Activated CD8-positive, alpha-beta memory T cell treated with anti-CD3 and anti-CD28 coated beads, Interleukin-2, amount 10 ng/mL, durations not matched to agents 7 days and 5 days (primary cell): ENCODE data around the gene RHEB. TPM values are rescaled to one million over a fixed set of nuclear protein-coding genes. Genes with fewer than 3 reads are reported as not detected.
"Not testable (repeated sequence)": the region's sequence is repeated elsewhere in the genome, so short reads cannot be mapped to it uniquely, and the experiment has no call there.

Experiments used
- ATAC-seq: fragments of 150-1000 bp; cut with Tn5 transposase; one replicate; pipeline ENCODE4 v1.10.0; 2021; ENCODE audit warnings: moderate library complexity
- CTCF ChIA-PET: fragments of 350-600 bp; sonication (Branson Sonifier 250); formaldehyde crosslinking; loops from one replicate; lab custom pipeline; 2021; ENCODE audit warnings: antibody characterized with exemption; lab: Charles Lee
- DNase-seq: peaks from one replicate; pipeline ENCODE4 v3.0.0-alpha.2; 2020
- H3K27ac Mint-ChIP-seq: one replicate; pipeline ENCODE4 v1.8.0; 2021; ENCODE audit warnings: mild to moderate bottlenecking, mixed read lengths
- H3K27me3 Mint-ChIP-seq: one replicate; pipeline ENCODE4 v1.8.0; 2021; ENCODE audit warnings: mixed read lengths
- H3K36me3 Mint-ChIP-seq: one replicate; pipeline ENCODE4 v1.8.0; 2021; ENCODE audit warnings: mild to moderate bottlenecking, mixed read lengths
- H3K4me1 Mint-ChIP-seq: one replicate; pipeline ENCODE4 v1.8.0; 2021; ENCODE audit warnings: mixed read lengths
- H3K4me3 Mint-ChIP-seq: one replicate; pipeline ENCODE4 v1.8.0; 2021; ENCODE audit warnings: mild to moderate bottlenecking, moderate library complexity, mixed read lengths
- H3K9me3 Mint-ChIP-seq: one replicate; pipeline ENCODE4 v1.8.0; 2022; ENCODE audit warnings: low read depth, mixed read lengths
- total RNA-seq, 2 experiments: library from RNA; stranded (reverse); gene quantifications; one replicate each; pipeline ENCODE4 v1.2.3, GENCODE V29; 2021

The RHEB gene
- total RNA-seq, 2 experiments from 2014 or later: 66.2 to 73.0 TPM

GRCh38 chr7:151518947-151519764 is 539 bp downstream of the RHEB start:
- peaks cover 16% of the 10 kb centered on the region for H3K36me3 Mint-ChIP-seq
- H3K4me1 Mint-ChIP-seq: peaks cover 45% of the 10 kb centered on the region
- not testable (repeated sequence) for H3K27me3 Mint-ChIP-seq, H3K9me3 Mint-ChIP-seq
- H3K27ac Mint-ChIP-seq: peak overlapping the region; percentile 95
- DNase-seq (peak; percentile 69), ATAC-seq (peak; percentile 69)
- H3K4me3 Mint-ChIP-seq: peak overlapping the region; percentile 95
- CTCF ChIA-PET: interaction anchor here (0.9 to 1.9 kb wide), 4 partner anchors 114 to 264 kb away, joined by 3 to 9 read pairs (median 4); no protein-coding TSS in a partner anchor

- Mint-ChIP-seq H3K9me3 (no peaks in the 10 kb centered on the region), H3K27ac (peak overlapping the region; percentile 89), H3K4me3 (peak overlapping the region; percentile 95), H3K27me3 (peaks cover 8% of the 10 kb centered on the region), H3K4me1 (peaks cover 52% of the 10 kb centered on the region), H3K36me3 (peaks cover 23% of the 10 kb centered on the region)
- peak; percentile 9 for ATAC-seq
- peak; percentile 79 for DNase-seq
- CTCF ChIA-PET: interaction anchor here (0.8 to 1.6 kb wide), 5 partner anchors 20 to 242 kb away, joined by 3 to 9 read pairs (median 3); no protein-coding TSS in a partner anchor
Observed at GRCh38 chr7:151518105-151518946, 1.4 kb downstream of the RHEB start.

DNA sequence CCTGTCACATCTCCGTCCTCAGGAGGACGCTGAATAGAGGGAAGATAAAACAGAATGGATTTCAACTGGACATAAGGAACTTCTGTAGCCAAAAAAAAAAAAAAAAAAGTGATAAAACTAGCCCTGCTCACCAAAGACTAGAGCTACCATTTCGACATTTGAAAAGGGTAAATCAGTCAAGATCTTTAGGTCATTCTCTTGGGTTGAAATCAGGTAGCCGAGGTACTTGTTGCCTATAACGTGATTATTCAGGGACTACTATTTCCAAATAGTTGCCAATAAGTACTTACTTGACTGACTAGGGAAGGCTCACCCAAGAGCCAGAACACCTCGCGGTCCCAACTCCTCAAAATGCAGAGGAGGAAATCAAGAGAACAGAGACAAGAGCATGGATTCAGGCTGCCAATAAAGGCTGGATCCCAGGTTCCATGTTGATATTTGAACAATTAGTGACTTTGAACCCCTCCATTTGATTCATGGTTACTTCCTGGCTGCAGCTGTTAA is 2.0 kb downstream of the RHEB start:
- H3K36me3 Mint-ChIP-seq: peaks cover 27% of the 10 kb centered on the region
- peak overlapping the region; percentile 89 for H3K27ac Mint-ChIP-seq
- H3K4me3 Mint-ChIP-seq: peak overlapping the region; percentile 95
- peaks cover 2% of the 10 kb centered on the region for H3K27me3 Mint-ChIP-seq
- ATAC-seq (no peak), DNase-seq (no peak)
- H3K4me1 Mint-ChIP-seq: peaks cover 57% of the 10 kb centered on the region
- CTCF ChIA-PET: interaction anchor here (0.8 to 1.6 kb wide), 5 partner anchors 21 to 243 kb away, joined by 3 to 9 read pairs (median 3); no protein-coding TSS in a partner anchor
- H3K9me3 Mint-ChIP-seq: no peaks in the 10 kb centered on the region

GRCh38 chr7:151515276-151515565 is 4.5 kb downstream of the RHEB start:
- no peaks in the 10 kb centered on the region for H3K9me3 Mint-ChIP-seq
- peak overlapping the region; percentile 34 for H3K27ac Mint-ChIP-seq
- CTCF ChIA-PET: interaction anchor here (1.0 kb wide), 1 partner anchor 64 kb away, joined by 3 read pairs; no protein-coding TSS in a partner anchor

GRCh38 chr7:151514461-151515275 is 5.0 kb downstream of the RHEB start:
- Mint-ChIP-seq H3K9me3 (no peaks in the 10 kb centered on the region), H3K27me3 (no peaks in the 10 kb centered on the region), H3K27ac (peak overlapping the region; percentile 34), H3K36me3 (peaks cover 36% of the 10 kb centered on the region), H3K4me1 (peaks cover 67% of the 10 kb centered on the region), H3K4me3 (no peak overlapping the region)
- ATAC-seq (no peak), DNase-seq (no peak)
- CTCF ChIA-PET: interaction anchor here (1.0 kb wide), 1 partner anchor 64 kb away, joined by 3 read pairs; no protein-coding TSS in a partner anchor

More at GRCh38 chr7:151515276-151515565, 4.5 kb downstream of the RHEB start:
- ATAC-seq: no peak
- no peak for DNase-seq
- Mint-ChIP-seq H3K36me3 (peaks cover 32% of the 10 kb centered on the region), H3K4me1 (peaks cover 65% of the 10 kb centered on the region), H3K4me3 (no peak overlapping the region), H3K27me3 (no peaks in the 10 kb centered on the region)

DNA sequence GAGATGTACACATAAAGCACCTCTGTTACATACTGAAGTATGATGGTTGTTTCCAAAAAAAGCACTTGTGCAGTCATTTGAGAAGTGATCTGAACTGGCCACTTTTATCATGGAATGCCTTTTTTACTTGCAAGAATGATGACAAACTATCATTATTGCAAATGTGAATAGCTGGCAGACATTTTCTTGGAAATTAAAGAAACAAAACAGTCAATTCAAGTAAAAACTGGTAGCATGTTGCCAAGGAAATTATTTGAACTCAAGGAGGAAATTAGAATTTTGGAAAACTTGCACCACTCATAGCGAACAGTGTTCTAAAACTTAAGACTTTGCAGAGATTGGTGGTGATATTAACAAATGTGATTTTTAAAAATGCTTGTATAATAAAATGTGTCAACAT is 6.6 kb downstream of the RHEB start:
- no peak overlapping the region for H3K4me3 Mint-ChIP-seq
- no peaks in the 10 kb centered on the region for H3K27me3 Mint-ChIP-seq

GRCh38 chr7:151512353-151512752 is 7.3 kb downstream of the RHEB start:
- H3K4me1 Mint-ChIP-seq: peaks cover 61% of the 10 kb centered on the region
- CTCF ChIA-PET: no interaction called here
- H3K36me3 Mint-ChIP-seq: peaks cover 31% of the 10 kb centered on the region
- H3K27ac Mint-ChIP-seq: no peak overlapping the region
- no peak overlapping the region for H3K4me3 Mint-ChIP-seq
- ATAC-seq (no peak), DNase-seq (no peak)
- H3K27me3 Mint-ChIP-seq: no peaks in the 10 kb centered on the region
- no peaks in the 10 kb centered on the region for H3K9me3 Mint-ChIP-seq

More for the DNA sequence above, 6.6 kb downstream of the RHEB start:
- Mint-ChIP-seq H3K9me3 (no peaks in the 10 kb centered on the region), H3K4me1 (peaks cover 68% of the 10 kb centered on the region), H3K36me3 (peaks cover 35% of the 10 kb centered on the region), H3K27ac (no peak overlapping the region)
- CTCF ChIA-PET: no interaction called here
- ATAC-seq (no peak), DNase-seq (no peak)

GRCh38 chr7:151511946-151512345 is 7.7 kb downstream of the RHEB start:
- DNase-seq (no peak), ATAC-seq (no peak)
- Mint-ChIP-seq H3K27me3 (no peaks in the 10 kb centered on the region), H3K9me3 (no peaks in the 10 kb centered on the region), H3K27ac (no peak overlapping the region), H3K4me3 (no peak overlapping the region), H3K4me1 (peaks cover 57% of the 10 kb centered on the region), H3K36me3 (peaks cover 29% of the 10 kb centered on the region)
- CTCF ChIA-PET: no interaction called here

GRCh38 chr7:151511270-151511669 is 8.4 kb downstream of the RHEB start:
- Mint-ChIP-seq H3K36me3 (peaks cover 25% of the 10 kb centered on the region), H3K9me3 (no peaks in the 10 kb centered on the region), H3K27ac (no peak overlapping the region), H3K4me3 (no peak overlapping the region), H3K27me3 (no peaks in the 10 kb centered on the region), H3K4me1 (peaks cover 55% of the 10 kb centered on the region)
- CTCF ChIA-PET: no interaction called here
- ATAC-seq (no peak), DNase-seq (no peak)

GRCh38 chr7:151509670-151510333 is 9.9 kb downstream of the RHEB start:
- Mint-ChIP-seq H3K27ac (no peak overlapping the region), H3K4me1 (peaks cover 53% of the 10 kb centered on the region), H3K9me3 (no peaks in the 10 kb centered on the region), H3K27me3 (no peaks in the 10 kb centered on the region), H3K4me3 (no peak overlapping the region), H3K36me3 (peaks cover 28% of the 10 kb centered on the region)
- CTCF ChIA-PET: no interaction called here
- DNase-seq: no peak
- no peak for ATAC-seq

- Mint-ChIP-seq H3K4me3 (no peak overlapping the region), H3K27ac (no peak overlapping the region), H3K27me3 (no peaks in the 10 kb centered on the region), H3K36me3 (peaks cover 22% of the 10 kb centered on the region), H3K9me3 (no peaks in the 10 kb centered on the region), H3K4me1 (peaks cover 46% of the 10 kb centered on the region)
- ATAC-seq (no peak), DNase-seq (no peak)
- CTCF ChIA-PET: interaction anchor here (1.2 kb wide), 1 partner anchor 11 kb away, joined by 5 read pairs; no protein-coding TSS in a partner anchor
Observed at GRCh38 chr7:151508991-151509390, 10.7 kb downstream of the RHEB start.

GRCh38 chr7:151507806-151508205 is 11.9 kb downstream of the RHEB start:
- CTCF ChIA-PET: interaction anchor here (1.2 kb wide), 1 partner anchor 10 kb away, joined by 5 read pairs; no protein-coding TSS in a partner anchor
- Mint-ChIP-seq H3K27ac (no peak overlapping the region), H3K27me3 (no peaks in the 10 kb centered on the region), H3K4me1 (peaks cover 37% of the 10 kb centered on the region), H3K9me3 (no peaks in the 10 kb centered on the region), H3K4me3 (no peak overlapping the region), H3K36me3 (peaks cover 13% of the 10 kb centered on the region)
- ATAC-seq (no peak), DNase-seq (no peak)
